Epithelial cell of proximal tubule (primary cell): ENCODE results near the gene DIS3L2. TPM values are rescaled to one million over a fixed set of nuclear protein-coding genes. Genes with fewer than 3 reads are reported as not detected.
"Not testable (repeated sequence)": the region's sequence is repeated elsewhere in the genome, so short reads cannot be mapped to it uniquely, and the experiment has no call there.

Experiments used
- DNase-seq: peaks from one replicate; pipeline ENCODE4 v3.0.0-alpha.2; 2011; ENCODE audit warnings: low read depth
- H3K4me3 ChIP-seq: 2 replicates; pipeline ENCODE4 v1.5.1; 2011; ENCODE audit warnings: low read depth, mild to moderate bottlenecking, low read length
- CTCF ChIP-seq: conservative IDR thresholded peaks from 2 replicates; pipeline ENCODE4 v1.5.1; 2012; ENCODE audit warnings: low read depth, mild to moderate bottlenecking, low read length
- total RNA-seq: library from RNA; depleted of rRNA; stranded (reverse); fragments of >200 nt; gene quantifications from 2 replicates; pipeline ENCODE4 v1.2.3, GENCODE V29; 2015

Gene DIS3L2
- total RNA-seq, 1 donor from 2014 or later, result 31.6 TPM

DNA sequence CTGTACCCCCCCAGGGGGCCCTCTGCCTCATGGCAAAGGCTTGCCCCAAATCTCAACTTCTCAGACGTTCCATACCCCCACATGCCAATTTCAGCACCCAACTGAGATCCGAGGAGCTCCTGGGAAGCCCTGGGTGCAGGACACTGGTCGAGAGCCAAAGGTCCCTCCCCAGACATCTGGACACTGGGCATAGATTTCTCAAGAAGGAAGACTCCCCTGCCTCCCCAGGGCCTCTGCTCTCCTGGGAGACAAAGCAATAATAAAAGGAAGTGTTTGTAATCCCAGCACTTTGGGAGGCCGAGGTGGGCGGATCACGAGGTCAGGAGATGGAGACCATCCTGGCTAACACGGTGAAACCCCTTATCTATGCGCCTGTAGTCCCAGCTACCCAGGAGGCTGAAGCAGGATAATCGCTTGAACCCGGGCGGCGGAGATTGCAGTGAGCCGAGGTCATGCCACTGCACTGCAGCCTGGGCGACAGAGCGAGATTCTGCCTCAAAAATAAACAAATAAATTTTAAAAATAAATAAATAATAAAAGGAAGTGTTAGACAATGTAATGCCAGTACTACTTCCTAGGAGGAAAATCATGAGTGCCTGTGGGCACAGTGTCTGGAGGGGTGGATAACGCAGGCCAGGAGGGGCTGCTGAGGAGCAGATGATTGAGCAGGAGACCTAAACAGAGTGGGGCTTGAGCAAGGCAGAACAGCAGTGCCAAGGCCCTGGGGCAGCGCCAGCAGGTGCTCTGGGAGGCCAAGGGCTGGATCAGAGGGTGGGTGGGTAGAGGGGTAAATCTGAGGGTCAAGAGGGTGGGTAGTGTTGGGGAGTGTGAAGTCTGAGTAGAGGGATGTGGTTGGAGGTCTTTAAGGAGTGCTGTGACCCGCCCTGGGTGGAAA lies 421.1 kb downstream of the DIS3L2 start:
- TF ChIP-seq CTCF, result no peak
- no peak overlapping the region for H3K4me3 ChIP-seq
- DNase-seq, result no peak

DNA sequence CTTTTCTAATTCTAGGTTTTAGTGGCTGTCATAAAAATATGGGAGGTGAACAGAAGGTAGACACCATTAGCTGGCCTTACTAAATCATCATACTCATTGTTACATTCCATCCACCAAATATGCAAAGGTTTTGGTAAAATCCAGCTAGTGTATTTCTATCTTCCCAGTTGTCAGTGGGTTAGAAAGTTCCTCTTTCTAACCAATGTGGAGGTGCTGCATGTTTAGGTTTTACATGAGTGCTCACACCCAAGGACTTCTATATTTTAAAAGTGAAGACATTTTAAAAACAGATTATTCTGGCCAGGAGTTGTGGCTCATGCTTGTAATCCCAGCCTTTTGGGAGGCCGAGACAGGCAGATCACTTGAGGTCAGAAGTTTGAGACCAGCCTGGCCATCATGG lies 423.0 kb downstream of the DIS3L2 start:
- DNase-seq, result no peak
- no peak overlapping the region for H3K4me3 ChIP-seq
- TF ChIP-seq CTCF, result no peak

GRCh38 chr2:232385058-232385457 lies 423.5 kb downstream of the DIS3L2 start:
- not testable (repeated sequence) for DNase-seq, H3K4me3 ChIP-seq

DNA sequence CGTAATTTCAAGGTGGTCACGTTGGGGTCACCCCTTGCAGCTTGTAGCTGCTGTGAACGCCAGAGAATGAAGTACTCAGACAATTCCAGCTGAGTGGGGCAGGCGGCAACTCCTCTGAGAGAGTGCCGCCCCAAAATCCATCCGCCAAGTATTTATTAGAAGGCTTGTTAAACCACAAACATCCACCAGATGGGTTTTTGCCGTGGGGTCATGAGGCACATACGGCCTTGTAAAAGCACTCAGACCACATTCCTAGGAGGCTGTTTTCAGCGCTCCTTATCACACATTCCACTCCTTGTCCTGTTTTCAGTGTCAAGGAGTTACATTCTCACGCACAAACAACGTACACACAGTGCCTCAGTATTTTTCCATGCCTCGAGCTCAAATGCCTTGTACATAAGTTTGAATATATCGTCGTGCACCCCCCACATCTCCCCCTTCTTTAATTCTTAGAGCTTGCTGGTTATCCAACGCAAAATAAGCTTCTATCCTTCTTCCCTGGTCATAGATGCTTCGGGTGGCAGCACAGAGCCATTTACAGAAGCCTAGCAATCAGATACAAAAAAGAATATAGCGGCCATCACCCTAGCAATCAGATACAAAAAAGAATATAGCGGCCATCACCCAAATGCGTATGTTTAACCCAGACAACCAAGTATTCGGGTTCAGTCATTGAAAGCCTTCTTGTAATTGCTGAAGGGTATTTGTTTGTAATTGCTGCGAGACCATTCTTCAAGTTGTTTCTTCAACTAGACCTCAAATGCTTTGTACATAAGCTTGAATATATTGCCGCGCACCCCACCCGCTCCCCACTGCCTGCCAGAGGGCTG lies 424.4 kb downstream of the DIS3L2 start:
- no peak overlapping the region for H3K4me3 ChIP-seq
- no peak for DNase-seq
- no peak for TF ChIP-seq CTCF

DNA sequence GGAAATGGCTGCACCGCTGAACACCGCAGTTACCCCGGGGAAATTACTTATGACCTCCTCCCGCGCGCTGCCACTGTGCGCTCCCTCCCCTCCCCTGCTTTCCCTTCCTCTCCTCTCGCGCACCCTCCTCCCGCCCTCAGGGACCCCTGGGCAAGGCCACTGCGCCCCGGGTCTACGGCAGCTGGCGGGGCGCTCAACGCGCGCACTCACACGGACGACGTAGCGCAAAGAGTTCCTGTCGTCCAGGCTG lies 424.9 kb downstream of the DIS3L2 start:
- DNase-seq, result no peak
- H3K4me3 ChIP-seq, result no peak overlapping the region
- TF ChIP-seq CTCF, result no peak

Other genes starting within 250 kb of the DIS3L2 start
- 28.5 and 32.9 TPM in 2 replicates for gene PDE6D, start 180.4 kb upstream of the DIS3L2 start, total RNA-seq
- 18.2 and 28.9 TPM in 2 replicates for gene COPS7B, start 175.3 kb upstream of the DIS3L2 start, total RNA-seq
- not detected in 2 replicates for gene NPPC, start 35.3 kb upstream of the DIS3L2 start, total RNA-seq